T-helper 1 cell treated with Interleukin-12 subunit alpha and Interleukin-12 subunit beta and Interleukin-4 antibody, amounts not matched to agents 30 μg/mL and 1 μg/mL, for 36 hours (primary cell): ENCODE results near the gene HAUS1.
"Not testable (repeated sequence)": the region's sequence is repeated elsewhere in the genome, so short reads cannot be mapped to it uniquely, and the experiment has no call there.

Source experiments
- H3K27ac Mint-ChIP-seq: one replicate; pipeline ENCODE4 v1.8.0; 2021; ENCODE audit warnings: mild to moderate bottlenecking, mixed read lengths
- H3K27me3 Mint-ChIP-seq: one replicate; pipeline ENCODE4 v1.8.0; 2021; ENCODE audit warnings: low read depth, mixed read lengths
- H3K36me3 Mint-ChIP-seq: one replicate; pipeline ENCODE4 v1.8.0; 2021; ENCODE audit warnings: low read depth, mixed read lengths
- H3K4me1 Mint-ChIP-seq: one replicate; pipeline ENCODE4 v1.8.0; 2021; ENCODE audit warnings: low read depth, mixed read lengths
- H3K4me3 Mint-ChIP-seq: one replicate; pipeline ENCODE4 v1.8.0; 2021; ENCODE audit warnings: mild to moderate bottlenecking, moderate library complexity, mixed read lengths
- H3K9me3 Mint-ChIP-seq: one replicate; pipeline ENCODE4 v1.8.0; 2021; ENCODE audit warnings: mixed read lengths

HAUS1 gene

GRCh38 chr18:46072376-46072867 lies 31.8 kb upstream of the HAUS1 start:
- Mint-ChIP-seq H3K36me3 (peaks cover 4% of the 10 kb centered on the region), H3K4me3 (peak overlapping the region; percentile 82), H3K9me3 (no peaks in the 10 kb centered on the region), H3K27ac (no peak overlapping the region), H3K27me3 (no peaks in the 10 kb centered on the region), H3K4me1 (peaks cover 30% of the 10 kb centered on the region)

GRCh38 chr18:46072959-46073358 lies 31.2 kb upstream of the HAUS1 start:
- Mint-ChIP-seq H3K27ac (no peak overlapping the region), H3K36me3 (peaks cover 4% of the 10 kb centered on the region), H3K27me3 (no peaks in the 10 kb centered on the region), H3K9me3 (no peaks in the 10 kb centered on the region), H3K4me1 (peaks cover 29% of the 10 kb centered on the region), H3K4me3 (peak overlapping the region; percentile 82)

GRCh38 chr18:46073474-46074331 lies 30.5 kb upstream of the HAUS1 start:
- no peak overlapping the region for H3K4me3 Mint-ChIP-seq
- H3K36me3 Mint-ChIP-seq, result peaks cover 4% of the 10 kb centered on the region
- peaks cover 28% of the 10 kb centered on the region for H3K4me1 Mint-ChIP-seq

GRCh38 chr18:46079336-46079735 lies 24.8 kb upstream of the HAUS1 start:
- Mint-ChIP-seq H3K9me3 (no peaks in the 10 kb centered on the region), H3K27me3 (no peaks in the 10 kb centered on the region), H3K4me1 (no peaks in the 10 kb centered on the region), H3K27ac (no peak overlapping the region), H3K36me3 (peaks cover 33% of the 10 kb centered on the region), H3K4me3 (no peak overlapping the region)

More at GRCh38 chr18:46073474-46074331, 30.5 kb upstream of the HAUS1 start:
- no peaks in the 10 kb centered on the region for H3K27me3 Mint-ChIP-seq
- no peaks in the 10 kb centered on the region for H3K9me3 Mint-ChIP-seq
- no peak overlapping the region for H3K27ac Mint-ChIP-seq

- Mint-ChIP-seq H3K27ac (no peak overlapping the region), H3K4me1 (no peaks in the 10 kb centered on the region), H3K4me3 (no peak overlapping the region), H3K36me3 (peaks cover 40% of the 10 kb centered on the region), H3K9me3 (no peaks in the 10 kb centered on the region), H3K27me3 (no peaks in the 10 kb centered on the region)
These were observed 24.0 kb upstream of the HAUS1 start for GRCh38 chr18:46080156-46080555.

- Mint-ChIP-seq H3K9me3 (no peaks in the 10 kb centered on the region), H3K27ac (no peak overlapping the region), H3K4me1 (no peaks in the 10 kb centered on the region), H3K4me3 (no peak overlapping the region), H3K27me3 (no peaks in the 10 kb centered on the region), H3K36me3 (peaks cover 66% of the 10 kb centered on the region)
These were observed 19.8 kb upstream of the HAUS1 start for GRCh38 chr18:46084431-46084830.

GRCh38 chr18:46088501-46088900 lies 15.7 kb upstream of the HAUS1 start:
- H3K36me3 Mint-ChIP-seq, result peaks cover 65% of the 10 kb centered on the region
- not testable (repeated sequence) for H3K4me3 Mint-ChIP-seq, H3K27ac Mint-ChIP-seq, H3K4me1 Mint-ChIP-seq, H3K27me3 Mint-ChIP-seq, H3K9me3 Mint-ChIP-seq

GRCh38 chr18:46095532-46095931 lies 8.7 kb upstream of the HAUS1 start:
- no peaks in the 10 kb centered on the region for H3K27me3 Mint-ChIP-seq
- H3K36me3 Mint-ChIP-seq, result peaks cover 32% of the 10 kb centered on the region
- H3K27ac Mint-ChIP-seq, result no peak overlapping the region
- peaks cover 28% of the 10 kb centered on the region for H3K4me1 Mint-ChIP-seq
- H3K4me3 Mint-ChIP-seq, result no peak overlapping the region
- no peaks in the 10 kb centered on the region for H3K9me3 Mint-ChIP-seq

GRCh38 chr18:46096651-46097300 lies 7.4 kb upstream of the HAUS1 start:
- peak overlapping the region; percentile 98 for H3K4me3 Mint-ChIP-seq

GRCh38 chr18:46097431-46097800 lies 6.8 kb upstream of the HAUS1 start:
- H3K9me3 Mint-ChIP-seq, result no peaks in the 10 kb centered on the region
- peaks cover 18% of the 10 kb centered on the region for H3K36me3 Mint-ChIP-seq
- H3K27me3 Mint-ChIP-seq, result no peaks in the 10 kb centered on the region
- peak overlapping the region; percentile 98 for H3K27ac Mint-ChIP-seq
- peaks cover 20% of the 10 kb centered on the region for H3K4me1 Mint-ChIP-seq
- H3K4me3 Mint-ChIP-seq, result peak overlapping the region; percentile 98

More at GRCh38 chr18:46096651-46097300, 7.4 kb upstream of the HAUS1 start:
- Mint-ChIP-seq H3K36me3 (peaks cover 21% of the 10 kb centered on the region), H3K9me3 (no peaks in the 10 kb centered on the region), H3K27me3 (no peaks in the 10 kb centered on the region), H3K27ac (peak overlapping the region; percentile 98), H3K4me1 (peaks cover 21% of the 10 kb centered on the region)

GRCh38 chr18:46097801-46098615 lies 6.2 kb upstream of the HAUS1 start, which contains the start of gene ATP5F1A:
ATP5F1A (minus strand) TSS chr18:46098296; CDS start chr18:46098231, 65 bp downstream.
- Mint-ChIP-seq H3K4me1 (peaks cover 20% of the 10 kb centered on the region), H3K4me3 (peak within 1 kb of the TSS; percentile 98), H3K36me3 (peaks cover 18% of the 10 kb centered on the region), H3K27me3 (no peaks in the 10 kb centered on the region), H3K9me3 (no peaks in the 10 kb centered on the region), H3K27ac (peak within 1 kb of the TSS; percentile 98)

- peaks cover 18% of the 10 kb centered on the region for H3K36me3 Mint-ChIP-seq
These were observed 5.6 kb upstream of the HAUS1 start for GRCh38 chr18:46098616-46098933.

GRCh38 chr18:46099463-46099862 lies 4.7 kb upstream of the HAUS1 start:
- H3K27ac Mint-ChIP-seq, result no peak overlapping the region
- H3K4me3 Mint-ChIP-seq, result no peak overlapping the region
- no peaks in the 10 kb centered on the region for H3K27me3 Mint-ChIP-seq
- H3K36me3 Mint-ChIP-seq, result peaks cover 14% of the 10 kb centered on the region
- peaks cover 17% of the 10 kb centered on the region for H3K4me1 Mint-ChIP-seq
- H3K9me3 Mint-ChIP-seq, result no peaks in the 10 kb centered on the region

More at GRCh38 chr18:46098616-46098933, 5.6 kb upstream of the HAUS1 start:
- peak overlapping the region; percentile 98 for H3K4me3 Mint-ChIP-seq
- no peaks in the 10 kb centered on the region for H3K9me3 Mint-ChIP-seq
- no peaks in the 10 kb centered on the region for H3K27me3 Mint-ChIP-seq
- H3K27ac Mint-ChIP-seq, result peak overlapping the region; percentile 98
- H3K4me1 Mint-ChIP-seq, result peaks cover 20% of the 10 kb centered on the region

- Mint-ChIP-seq H3K9me3 (no peaks in the 10 kb centered on the region), H3K27ac (no peak overlapping the region), H3K4me3 (no peak overlapping the region), H3K36me3 (peaks cover 17% of the 10 kb centered on the region), H3K4me1 (peaks cover 15% of the 10 kb centered on the region), H3K27me3 (no peaks in the 10 kb centered on the region)
These were observed 5.2 kb downstream of the HAUS1 start for GRCh38 chr18:46109386-46109785.
